Effector memory CD4-positive, alpha-beta T cell (primary cell): ENCODE data around the gene LCN12.

Source experiments
- DNase-seq, 3 donors: peaks; one replicate each; pipeline ENCODE4 v3.0.0-alpha.2; 2020
- H3K27ac ChIP-seq: 2 replicates; pipeline ENCODE4 v1.7.0; 2013; ENCODE audit warnings: mild to moderate bottlenecking, low read length, moderate library complexity; ENCODE audit not compliant: insufficient read depth, poor library complexity, severe bottlenecking
- H3K27me3 ChIP-seq: replicated peaks from 2 replicates; pipeline ENCODE4 v1.7.0; 2013; ENCODE audit warnings: mild to moderate bottlenecking, low read length; ENCODE audit not compliant: insufficient read depth, control insufficient read depth, poor library complexity, severe bottlenecking
- H3K36me3 ChIP-seq: 2 replicates; pipeline ENCODE4 v1.7.0; 2013; ENCODE audit warnings: mild to moderate bottlenecking, low read length, moderate library complexity; ENCODE audit not compliant: control insufficient read depth, insufficient read depth
- H3K4me1 ChIP-seq: 2 replicates; pipeline ENCODE4 v1.7.0; 2013; ENCODE audit warnings: low read length, mild to moderate bottlenecking; ENCODE audit not compliant: control insufficient read depth, insufficient read depth, poor library complexity, severe bottlenecking
- H3K4me3 ChIP-seq: 2 replicates; pipeline ENCODE4 v1.7.0; 2013; ENCODE audit warnings: low read length, low read depth, mild to moderate bottlenecking; ENCODE audit not compliant: insufficient read depth, poor library complexity, severe bottlenecking
- H3K9me3 ChIP-seq: 2 replicates; pipeline ENCODE4 v1.7.0; 2013; ENCODE audit warnings: mild to moderate bottlenecking, low read length, moderate library complexity; ENCODE audit not compliant: control insufficient read depth

The LCN12 gene

GRCh38 chr9:136964171-136964689 is 12.2 kb downstream of the LCN12 start:
- H3K4me3 ChIP-seq = no peak overlapping the region
- H3K4me1 ChIP-seq = peaks cover 56% of the 10 kb centered on the region
- no peak for DNase-seq
- peak overlapping the region; percentile 18 for H3K27ac ChIP-seq
- H3K27me3 ChIP-seq = no peaks in the 10 kb centered on the region
- H3K9me3 ChIP-seq = no peaks in the 10 kb centered on the region
- H3K36me3 ChIP-seq = no peaks in the 10 kb centered on the region

DNA sequence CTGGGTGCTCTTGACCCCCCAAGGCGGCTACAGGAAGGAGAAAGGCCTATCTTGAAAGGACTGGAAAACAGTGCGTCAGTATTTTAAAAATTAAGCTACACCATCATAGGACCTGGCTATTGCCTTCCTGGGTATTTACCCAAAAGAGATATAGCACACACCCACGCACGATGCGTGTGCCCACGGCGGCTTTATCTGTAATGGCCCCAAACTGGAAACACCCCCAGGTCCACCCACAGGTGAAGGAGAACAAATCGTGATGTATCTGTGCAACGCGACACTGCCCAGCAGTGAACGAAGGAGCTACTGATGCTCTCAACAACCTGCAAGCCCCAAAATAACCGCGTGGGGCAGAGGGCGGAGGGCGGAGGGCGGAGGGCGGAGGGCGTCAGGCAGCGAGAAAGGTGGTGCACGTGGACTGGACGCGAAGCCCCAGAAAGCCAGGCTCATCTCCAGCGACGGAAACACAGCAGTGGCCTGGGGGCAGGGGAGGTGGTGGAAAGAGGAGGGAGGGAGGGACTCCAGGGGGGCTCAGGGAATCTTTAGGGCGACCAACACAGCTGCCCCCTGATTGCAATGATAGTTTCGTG is 12.9 kb downstream of the LCN12 start:
- Histone ChIP-seq H3K9me3 (no peaks in the 10 kb centered on the region), H3K36me3 (no peaks in the 10 kb centered on the region), H3K4me1 (peaks cover 49% of the 10 kb centered on the region), H3K4me3 (no peak overlapping the region), H3K27me3 (no peaks in the 10 kb centered on the region), H3K27ac (peak overlapping the region; percentile 18)
- DNase-seq = no peak

- Histone ChIP-seq H3K4me1 (peaks cover 42% of the 10 kb centered on the region), H3K27me3 (no peaks in the 10 kb centered on the region), H3K9me3 (no peaks in the 10 kb centered on the region), H3K36me3 (no peaks in the 10 kb centered on the region), H3K27ac (peak overlapping the region; percentile 50), H3K4me3 (peak overlapping the region; percentile 13)
- peak; percentile 20 to 63 (median 33) for DNase-seq
Observed at GRCh38 chr9:136965771-136966484, 13.9 kb downstream of the LCN12 start.

DNA sequence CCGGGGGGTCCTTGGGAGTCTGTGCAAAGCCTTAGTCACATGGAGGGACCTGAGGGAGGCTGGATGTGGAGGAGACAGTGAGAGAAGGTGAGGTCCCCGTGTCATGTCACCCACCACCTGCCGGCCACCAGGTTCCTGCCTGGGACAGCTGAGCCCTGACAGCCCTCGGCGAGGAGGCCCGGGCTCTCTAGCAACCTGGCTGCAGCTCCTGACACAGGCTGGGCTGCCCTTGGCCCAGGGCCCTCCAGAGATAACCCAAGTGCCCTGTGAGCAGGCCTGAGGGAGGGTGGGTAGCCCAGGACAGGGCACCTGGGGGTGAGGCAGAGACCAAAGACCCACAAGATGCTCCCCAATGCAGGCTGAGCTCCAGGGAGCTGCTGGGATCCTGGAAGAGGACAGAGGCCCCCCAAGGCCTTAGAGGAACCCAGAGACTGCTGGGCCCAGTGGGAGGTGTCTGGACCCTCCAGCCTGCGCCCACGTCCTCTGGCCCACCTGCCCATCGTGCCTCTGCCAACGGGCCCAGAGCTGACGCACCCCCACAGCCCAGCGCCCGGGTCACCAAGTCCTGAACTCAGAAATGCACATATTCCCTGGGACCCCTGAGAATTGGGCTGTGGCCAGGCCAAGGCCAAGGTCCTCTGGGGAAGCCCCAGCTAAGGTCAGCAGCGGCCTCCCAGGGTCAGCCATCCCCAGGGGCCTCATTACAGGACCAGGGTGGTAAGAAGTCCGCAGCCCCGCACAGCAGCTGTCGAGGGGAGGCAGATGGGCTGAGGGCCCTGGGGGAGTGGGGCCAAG is 16.5 kb downstream of the LCN12 start:
- peaks cover 26% of the 10 kb centered on the region for H3K4me1 ChIP-seq
- DNase-seq = no peak

GRCh38 chr9:136969150-136969549 is 17.1 kb downstream of the LCN12 start:
- H3K4me1 ChIP-seq = peaks cover 26% of the 10 kb centered on the region
- no peak overlapping the region for H3K27ac ChIP-seq
- H3K36me3 ChIP-seq = no peaks in the 10 kb centered on the region
- H3K9me3 ChIP-seq = no peaks in the 10 kb centered on the region
- no peaks in the 10 kb centered on the region for H3K27me3 ChIP-seq
- DNase-seq = no peak
- H3K4me3 ChIP-seq = no peak overlapping the region

More for the DNA sequence above, 16.5 kb downstream of the LCN12 start:
- H3K27ac ChIP-seq = no peak overlapping the region
- no peak overlapping the region for H3K4me3 ChIP-seq
- no peaks in the 10 kb centered on the region for H3K27me3 ChIP-seq
- no peaks in the 10 kb centered on the region for H3K9me3 ChIP-seq
- H3K36me3 ChIP-seq = no peaks in the 10 kb centered on the region

DNA sequence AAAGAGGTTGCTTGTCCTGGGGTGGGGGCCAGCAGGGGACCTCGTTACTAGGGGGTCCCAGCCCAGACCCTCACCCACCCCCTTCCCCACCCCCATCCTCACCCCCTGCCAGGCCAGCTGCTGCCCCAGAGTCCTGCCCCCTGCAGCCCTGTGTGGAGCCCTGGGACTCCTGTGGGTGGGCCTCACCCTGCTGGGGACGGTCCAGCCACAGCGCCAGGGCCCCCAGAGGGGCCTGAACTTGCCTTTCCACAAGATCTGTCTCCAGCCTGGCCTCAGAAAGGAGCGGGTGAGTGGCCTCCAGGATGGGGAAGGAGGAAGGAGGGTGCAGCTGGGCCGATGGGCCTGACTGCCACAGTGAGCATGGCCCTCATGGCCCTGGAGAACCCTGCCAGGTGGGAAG is 17.7 kb downstream of the LCN12 start:
- no peak for DNase-seq
- Histone ChIP-seq H3K9me3 (no peaks in the 10 kb centered on the region), H3K36me3 (no peaks in the 10 kb centered on the region), H3K4me1 (peaks cover 26% of the 10 kb centered on the region), H3K27me3 (no peaks in the 10 kb centered on the region), H3K4me3 (no peak overlapping the region), H3K27ac (no peak overlapping the region)

GRCh38 chr9:136970361-136970760 is 18.3 kb downstream of the LCN12 start:
- no peaks in the 10 kb centered on the region for H3K27me3 ChIP-seq
- peaks cover 27% of the 10 kb centered on the region for H3K4me1 ChIP-seq
- no peak overlapping the region for H3K4me3 ChIP-seq

DNA sequence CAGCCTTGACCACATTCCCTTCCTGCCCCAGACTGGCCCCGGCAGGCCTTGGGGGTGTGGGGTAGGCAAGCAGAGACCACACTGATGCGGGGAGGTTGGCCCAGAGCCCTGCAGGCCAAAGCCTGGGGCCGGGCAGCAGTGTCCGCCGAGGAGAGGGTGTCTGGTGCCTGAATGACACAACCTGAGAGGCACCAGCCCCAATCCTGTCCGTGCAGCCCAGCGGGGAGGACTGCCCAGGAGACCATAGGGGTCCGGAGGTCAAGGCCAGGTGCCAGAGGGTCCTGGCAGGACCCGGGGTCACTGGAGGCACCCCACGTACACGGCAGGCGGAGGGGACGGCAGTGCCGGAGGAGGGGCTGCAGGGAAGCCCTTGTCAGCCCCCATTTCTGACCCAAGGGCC is 19.7 kb downstream of the LCN12 start:
- DNase-seq = no peak
- H3K27me3 ChIP-seq = no peaks in the 10 kb centered on the region

More at GRCh38 chr9:136970361-136970760, 18.3 kb downstream of the LCN12 start:
- Histone ChIP-seq H3K36me3 (no peaks in the 10 kb centered on the region), H3K27ac (no peak overlapping the region), H3K9me3 (no peaks in the 10 kb centered on the region)
- DNase-seq = no peak

DNA sequence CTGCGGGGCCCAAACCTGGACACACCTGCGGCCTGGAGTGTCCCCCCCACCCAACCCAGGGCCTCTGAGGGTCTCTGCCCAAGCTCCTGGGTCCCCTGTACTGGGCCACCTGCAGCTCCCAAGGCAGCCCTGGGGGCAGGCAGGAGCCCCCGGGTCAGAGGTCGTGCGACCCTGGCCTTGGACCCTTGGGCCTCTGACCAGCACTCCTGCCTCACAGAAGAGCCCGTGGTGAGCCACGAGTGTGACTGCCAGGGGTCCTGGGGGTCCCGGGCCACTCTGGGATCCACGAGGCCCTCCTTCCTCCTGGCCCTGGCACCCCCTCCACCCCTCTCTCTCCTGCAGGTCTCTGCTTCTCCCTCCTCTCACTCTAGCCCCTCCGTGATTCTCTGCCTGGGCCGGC is 20.3 kb downstream of the LCN12 start:
- no peak overlapping the region for H3K4me3 ChIP-seq
- no peaks in the 10 kb centered on the region for H3K36me3 ChIP-seq
- no peak for DNase-seq
- H3K9me3 ChIP-seq = no peaks in the 10 kb centered on the region
- H3K27me3 ChIP-seq = no peaks in the 10 kb centered on the region
- peaks cover 34% of the 10 kb centered on the region for H3K4me1 ChIP-seq
- H3K27ac ChIP-seq = no peak overlapping the region

More for the DNA sequence above, 19.7 kb downstream of the LCN12 start:
- Histone ChIP-seq H3K27ac (no peak overlapping the region), H3K4me1 (peaks cover 31% of the 10 kb centered on the region), H3K4me3 (no peak overlapping the region), H3K9me3 (no peaks in the 10 kb centered on the region), H3K36me3 (no peaks in the 10 kb centered on the region)

- Histone ChIP-seq H3K27me3 (no peaks in the 10 kb centered on the region), H3K9me3 (no peaks in the 10 kb centered on the region), H3K36me3 (no peaks in the 10 kb centered on the region), H3K4me1 (peaks cover 38% of the 10 kb centered on the region), H3K4me3 (no peak overlapping the region), H3K27ac (no peak overlapping the region)
- no peak for DNase-seq
Observed at GRCh38 chr9:136972743-136973142, 20.7 kb downstream of the LCN12 start.
